HepG2 (cell line): Measurements from ENCODE around the gene CLBA1. TPM values are rescaled to one million over a fixed set of nuclear protein-coding genes. Genes with fewer than 3 reads are reported as not detected.

Experiments
- ATAC-seq: fragments of 200-7000 bp; cut with Tn5 transposase; 3 replicates; pipeline ENCODE4 v1.9.1; 2020; ENCODE audit warnings: mild to moderate bottlenecking, moderate library complexity
- BruUV-seq: library from RNA; stranded (reverse); fragments of 400-500 nt; replicated peaks from 2 replicates; lab custom pipeline; 2021; lab: Mats Ljungman, UMichigan
- CTCF ChIA-PET: fragments of 300-600 bp; formaldehyde crosslinking; extraction: SDS; loops from one replicate; lab custom pipeline; 2021; ENCODE audit warnings: low total read pairs, inconsistent platforms, low intra/inter-chr PET ratio; lab: Yijun Ruan, JAX
- POLR2A ChIA-PET: fragments of 350-600 bp; sonication (Branson Sonifier 250); formaldehyde crosslinking; loops from one replicate; lab custom pipeline; 2020; ENCODE audit warnings: antibody characterized with exemption, inconsistent platforms; lab: Yijun Ruan, JAX
- DNase-seq: peaks from one replicate; pipeline ENCODE4 v3.0.0-alpha.2; 2015; ENCODE audit warnings: low spot score
- FAIRE-seq: peaks from 3 replicates; lab custom pipeline; 2011; peaks lifted over from hg19 to GRCh38; lab: Jason Lieb, UNC
- H2AFZ ChIP-seq: one replicate; pipeline ENCODE4 v1.6.1; 2011; ENCODE audit warnings: low read length, inconsistent platforms
- H3K27ac ChIP-seq: fragments of 300-600 bp; 3 replicates; pipeline ENCODE4 v1.8.0; 2011; ENCODE audit warnings: mixed run types, mild to moderate bottlenecking, mixed read lengths, low read length, inconsistent platforms; ENCODE audit not compliant: insufficient read depth; ENCODE audit errors: extremely low read length
- H3K27me3 ChIP-seq, 2 experiments: fragments of 200-600 bp in 1 of 2; 2 replicates in 1 of 2; 3 replicates in 1 of 2; pipeline versions ENCODE4 v1.6.0 to v1.8.0; 2011; ENCODE audit warnings: low read length in 2 of 2, mild to moderate bottlenecking in 2 of 2, moderate library complexity in 2 of 2, inconsistent platforms in 1 of 2; ENCODE audit not compliant: insufficient read depth in 2 of 2, control insufficient read depth in 1 of 2
- H3K36me3 ChIP-seq, 2 experiments: fragments of 200-600 bp in 1 of 2; replicated peaks in 1 of 2; 2 replicates in 1 of 2; 3 replicates in 1 of 2; pipeline versions ENCODE4 v1.5.1 to v1.8.0; 2011; ENCODE audit warnings: low read length in 2 of 2, inconsistent platforms in 1 of 2; ENCODE audit not compliant: insufficient read depth in 2 of 2, control insufficient read depth in 1 of 2
- H3K4me1 ChIP-seq: 2 replicates; pipeline ENCODE4 v1.5.1; 2012; ENCODE audit warnings: low read length, inconsistent platforms; ENCODE audit not compliant: insufficient read depth
- H3K4me2 ChIP-seq: 2 replicates; pipeline ENCODE4 v1.6.0; 2011; ENCODE audit warnings: low read depth, low read length, inconsistent platforms
- H3K4me3 ChIP-seq, 3 experiments: fragments of 200-600 bp in 1 of 3; sonication (generic), shearing (Covaris generic) in 1 of 3; replicated peaks in 1 of 3; 2 replicates each; pipeline ENCODE4 v1.5.1; 2011 to 2016; ENCODE audit warnings: low read length in 3 of 3, inconsistent platforms in 2 of 3, low read depth in 2 of 3, mild to moderate bottlenecking in 2 of 3, control low read depth in 1 of 3, mixed read lengths in 1 of 3; ENCODE audit not compliant: insufficient read depth in 1 of 3
- H3K79me2 ChIP-seq: one replicate; pipeline ENCODE4 v1.6.1; 2011; ENCODE audit warnings: low read length, inconsistent platforms; ENCODE audit not compliant: insufficient read depth
- H3K9ac ChIP-seq: 2 replicates; pipeline ENCODE4 v1.6.0; 2011; ENCODE audit warnings: mild to moderate bottlenecking, low read depth, low read length, inconsistent platforms; ENCODE audit not compliant: insufficient read depth
- H3K9me3 ChIP-seq: 2 replicates; pipeline ENCODE4 v1.5.1; 2012; ENCODE audit warnings: mild to moderate bottlenecking, low read length
- H4K20me1 ChIP-seq: 2 replicates; pipeline ENCODE4 v1.6.0; 2011; ENCODE audit warnings: inconsistent platforms, mild to moderate bottlenecking, low read length, moderate library complexity; ENCODE audit not compliant: insufficient read depth
- FOXM1 ChIP-seq: sonication (generic); formaldehyde crosslinking; IDR thresholded peaks from 2 replicates; pipeline ENCODE4 v1.5.0; 2020; ENCODE audit warnings: missing genetic modification reagents
- HCFC1 ChIP-seq: fragments of 150-350 bp; IDR thresholded peaks from 2 replicates; pipeline ENCODE4 v1.6.1; 2014; ENCODE audit warnings: low read depth, low read length
- MYPOP ChIP-seq: sonication (generic); formaldehyde crosslinking; IDR thresholded peaks from 2 replicates; pipeline ENCODE4 v1.8.1; 2023; ENCODE audit warnings: mild to moderate bottlenecking, moderate library complexity, missing genetic modification reagents
- TMF1 ChIP-seq: sonication (generic); formaldehyde crosslinking; IDR thresholded peaks from 2 replicates; pipeline ENCODE4 v1.8.1; 2022; ENCODE audit warnings: low read depth, missing genetic modification reagents
- ZBTB38 ChIP-seq: sonication (generic); formaldehyde crosslinking; IDR thresholded peaks from 2 replicates; pipeline ENCODE4 v1.5.1; 2020; ENCODE audit warnings: mild to moderate bottlenecking, missing genetic modification reagents
- ZNF557 ChIP-seq: sonication (generic); formaldehyde crosslinking; IDR thresholded peaks from 2 replicates; pipeline ENCODE4 v1.4.0; 2020; ENCODE audit warnings: missing genetic modification reagents
- ZNF660 ChIP-seq: sonication (generic); formaldehyde crosslinking; IDR thresholded peaks from 2 replicates; pipeline ENCODE4 v1.5.1; 2020; ENCODE audit warnings: mild to moderate bottlenecking, low read depth, missing genetic modification reagents, borderline replicate concordance
- ZNF761 ChIP-seq: sonication (generic); formaldehyde crosslinking; conservative IDR thresholded peaks from 2 replicates; pipeline ENCODE4 v1.4.0; 2020; ENCODE audit warnings: mild to moderate bottlenecking, missing genetic modification reagents
- whole genome bisulfite sequencing: methylation state at CpG from one replicate; pipeline ENCODE4 v1.1.6; 2017; ENCODE audit warnings: low lambda C conversion rate; 5-methylcytosine and 5-hydroxymethylcytosine counted together
- in situ Hi-C: cut with HindIII; loops from 2 replicates; pipeline ENCODE4 v1.10.0; 2017; ENCODE audit warnings: low pct_unique_long_range_greater_than_20kb; ENCODE audit not compliant: extremely low pct_ligation_motif_present
- intact Hi-C: fragments of 100-400 bp; cut with micrococcal nuclease; formaldehyde crosslinking; loops from one replicate; pipeline ENCODE4 v1.10.0; 2022; ENCODE audit not compliant: unreplicated experiment
- polyA plus RNA-seq, 8 experiments: library from polyadenylated mRNA; depleted of rRNA in 3 of 8; stranded (reverse) in 7 of 8; unstranded in 1 of 8; fragments of >200 nt; fragmentation: Illumina TruSeq in 4 of 8; extraction: Trizol in 4 of 8; gene quantifications; 2 replicates each; pipeline versions ENCODE4 v1.2.1 to v1.2.3, GENCODE V29; 2011 to 2016; ENCODE audit warnings: low read depth in 4 of 8, missing spikeins in 1 of 8, mixed read lengths in 1 of 8; ENCODE audit not compliant: insufficient read depth in 1 of 8
- total RNA-seq, 5 experiments: library from RNA; depleted of rRNA; stranded (reverse); fragments of >200 nt; fragmentation: Illumina TruSeq; extraction: Trizol; gene quantifications; 2 replicates each; pipeline ENCODE4 v1.2.3, GENCODE V29; 2016; ENCODE audit warnings: low read depth in 1 of 5
- TF ChIP-seq, protein P1 (sequence below): sonication (generic); formaldehyde crosslinking; conservative IDR thresholded peaks from 2 replicates; pipeline ENCODE4 v1.4.0; 2020; ENCODE audit warnings: missing genetic modification reagents
- TF ChIP-seq, protein P2 (sequence below): sonication (generic); formaldehyde crosslinking; IDR thresholded peaks from 2 replicates; pipeline ENCODE4 v1.4.0; 2020; ENCODE audit warnings: mild to moderate bottlenecking, missing genetic modification reagents
- TF ChIP-seq, protein P3 (sequence below): IDR thresholded peaks from 2 replicates; pipeline ENCODE4 v1.6.1; 2016; ENCODE audit warnings: missing compliant biosample characterization, missing genetic modification reagents, borderline replicate concordance
- TF ChIP-seq, protein P4 (sequence below): sonication (generic); formaldehyde crosslinking; IDR thresholded peaks from 2 replicates; pipeline ENCODE4 v1.8.1; 2023; ENCODE audit warnings: mild to moderate bottlenecking, missing genetic modification reagents

CLBA1 gene
- total and polyA plus RNA-seq, 2 of the 13 experiments (the other 11 are each of a cell fraction or from before 2014, with no cell fraction given), result 1.2 to 1.4 TPM

DNA sequence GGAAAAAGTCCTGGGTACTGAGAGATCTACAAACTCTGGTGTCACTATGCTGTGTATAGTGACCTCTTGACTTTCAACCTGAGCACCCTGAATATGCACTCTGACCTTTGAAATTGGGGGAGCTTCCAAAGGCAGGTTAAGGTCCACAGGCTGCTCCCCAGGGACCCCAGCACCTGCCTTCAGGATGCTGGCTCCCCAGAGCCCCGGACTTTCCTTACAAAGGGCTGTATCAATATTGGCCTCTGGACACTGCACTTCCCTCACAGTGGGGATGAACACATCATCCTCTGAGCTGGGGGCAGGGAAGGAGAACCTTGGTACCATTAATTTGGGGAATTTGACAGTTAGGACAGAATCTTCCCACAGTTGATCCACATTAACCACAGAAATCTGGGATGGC is 46.6 kb upstream of the CLBA1 start (continued):
- TF ChIP-seq, protein P1, sequence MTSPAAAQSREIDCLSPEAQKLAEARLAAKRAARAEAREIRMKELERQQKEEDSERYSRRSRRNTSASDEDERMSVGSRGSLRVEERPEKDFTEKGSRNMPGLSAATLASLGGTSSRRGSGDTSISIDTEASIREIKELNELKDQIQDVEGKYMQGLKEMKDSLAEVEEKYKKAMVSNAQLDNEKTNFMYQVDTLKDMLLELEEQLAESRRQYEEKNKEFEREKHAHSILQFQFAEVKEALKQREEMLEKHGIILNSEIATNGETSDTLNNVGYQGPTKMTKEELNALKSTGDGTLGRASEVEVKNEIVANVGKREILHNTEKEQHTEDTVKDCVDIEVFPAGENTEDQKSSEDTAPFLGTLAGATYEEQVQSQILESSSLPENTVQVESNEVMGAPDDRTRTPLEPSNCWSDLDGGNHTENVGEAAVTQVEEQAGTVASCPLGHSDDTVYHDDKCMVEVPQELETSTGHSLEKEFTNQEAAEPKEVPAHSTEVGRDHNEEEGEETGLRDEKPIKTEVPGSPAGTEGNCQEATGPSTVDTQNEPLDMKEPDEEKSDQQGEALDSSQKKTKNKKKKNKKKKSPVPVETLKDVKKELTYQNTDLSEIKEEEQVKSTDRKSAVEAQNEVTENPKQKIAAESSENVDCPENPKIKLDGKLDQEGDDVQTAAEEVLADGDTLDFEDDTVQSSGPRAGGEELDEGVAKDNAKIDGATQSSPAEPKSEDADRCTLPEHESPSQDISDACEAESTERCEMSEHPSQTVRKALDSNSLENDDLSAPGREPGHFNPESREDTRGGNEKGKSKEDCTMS (CRISPR knock-in tag), result no peak
- TF ChIP-seq, all 625 proteins: peak for 0

DNA sequence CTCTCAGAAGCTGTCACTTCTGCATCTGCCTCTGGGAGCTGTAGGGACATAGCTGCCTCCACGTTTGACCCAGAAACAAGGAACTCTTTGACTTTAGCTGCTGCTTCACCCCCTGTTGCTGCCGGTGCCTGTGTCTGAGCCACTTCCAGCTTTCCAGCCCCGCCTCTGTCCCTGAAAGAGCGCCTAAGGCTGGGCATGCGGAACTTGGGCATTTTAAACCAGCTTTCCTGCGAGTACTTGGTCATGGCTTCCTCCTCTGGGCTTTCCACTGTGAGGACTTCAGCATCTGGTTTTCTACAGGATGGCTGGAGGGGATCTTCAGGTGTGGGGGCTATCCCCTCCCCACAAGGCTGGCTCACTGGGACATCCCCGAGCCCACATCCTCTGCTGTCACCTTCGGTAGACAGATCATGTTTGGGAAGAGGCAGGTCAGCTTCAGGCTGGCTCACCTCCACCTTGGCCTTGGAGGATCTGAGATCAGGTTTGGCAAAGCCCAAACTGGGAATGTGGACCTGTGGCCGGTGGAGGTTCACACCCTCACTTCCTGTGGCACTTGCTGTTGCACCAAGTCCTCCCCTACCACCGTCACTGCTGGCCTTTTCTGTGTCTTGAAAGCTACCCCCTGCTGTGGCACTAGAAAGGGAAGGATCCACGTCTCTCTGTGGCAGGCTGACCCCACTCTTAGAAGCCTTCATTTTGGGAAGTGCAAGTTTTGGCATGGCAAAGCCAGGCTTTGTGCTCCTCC is 45.8 kb upstream of the CLBA1 start:
- CTCF ChIA-PET, result no interaction called here
- TF ChIP-seq FOXM1 (no peak), ZBTB38 (CRISPR knock-in tag) (no peak), TMF1 (CRISPR knock-in tag) (no peak), ZNF557 (CRISPR knock-in tag) (no peak), HCFC1 (no peak), ZNF660 (CRISPR knock-in tag) (no peak), MYPOP (CRISPR knock-in tag) (no peak), ZNF761 (no peak)
- TF ChIP-seq, protein P2, sequence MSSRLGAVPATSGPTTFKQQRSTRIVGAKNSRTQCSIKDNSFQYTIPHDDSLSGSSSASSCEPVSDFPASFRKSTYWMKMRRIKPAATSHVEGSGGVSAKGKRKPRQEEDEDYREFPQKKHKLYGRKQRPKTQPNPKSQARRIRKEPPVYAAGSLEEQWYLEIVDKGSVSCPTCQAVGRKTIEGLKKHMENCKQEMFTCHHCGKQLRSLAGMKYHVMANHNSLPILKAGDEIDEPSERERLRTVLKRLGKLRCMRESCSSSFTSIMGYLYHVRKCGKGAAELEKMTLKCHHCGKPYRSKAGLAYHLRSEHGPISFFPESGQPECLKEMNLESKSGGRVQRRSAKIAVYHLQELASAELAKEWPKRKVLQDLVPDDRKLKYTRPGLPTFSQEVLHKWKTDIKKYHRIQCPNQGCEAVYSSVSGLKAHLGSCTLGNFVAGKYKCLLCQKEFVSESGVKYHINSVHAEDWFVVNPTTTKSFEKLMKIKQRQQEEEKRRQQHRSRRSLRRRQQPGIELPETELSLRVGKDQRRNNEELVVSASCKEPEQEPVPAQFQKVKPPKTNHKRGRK (CRISPR knock-in tag), result no peak
- TF ChIP-seq, protein P3, sequence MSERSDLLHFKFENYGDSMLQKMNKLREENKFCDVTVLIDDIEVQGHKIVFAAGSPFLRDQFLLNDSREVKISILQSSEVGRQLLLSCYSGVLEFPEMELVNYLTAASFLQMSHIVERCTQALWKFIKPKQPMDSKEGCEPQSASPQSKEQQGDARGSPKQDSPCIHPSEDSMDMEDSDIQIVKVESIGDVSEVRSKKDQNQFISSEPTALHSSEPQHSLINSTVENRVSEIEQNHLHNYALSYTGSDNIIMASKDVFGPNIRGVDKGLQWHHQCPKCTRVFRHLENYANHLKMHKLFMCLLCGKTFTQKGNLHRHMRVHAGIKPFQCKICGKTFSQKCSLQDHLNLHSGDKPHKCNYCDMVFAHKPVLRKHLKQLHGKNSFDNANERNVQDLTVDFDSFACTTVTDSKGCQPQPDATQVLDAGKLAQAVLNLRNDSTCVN (CRISPR knock-in tag), result no peak
- TF ChIP-seq, protein P4, sequence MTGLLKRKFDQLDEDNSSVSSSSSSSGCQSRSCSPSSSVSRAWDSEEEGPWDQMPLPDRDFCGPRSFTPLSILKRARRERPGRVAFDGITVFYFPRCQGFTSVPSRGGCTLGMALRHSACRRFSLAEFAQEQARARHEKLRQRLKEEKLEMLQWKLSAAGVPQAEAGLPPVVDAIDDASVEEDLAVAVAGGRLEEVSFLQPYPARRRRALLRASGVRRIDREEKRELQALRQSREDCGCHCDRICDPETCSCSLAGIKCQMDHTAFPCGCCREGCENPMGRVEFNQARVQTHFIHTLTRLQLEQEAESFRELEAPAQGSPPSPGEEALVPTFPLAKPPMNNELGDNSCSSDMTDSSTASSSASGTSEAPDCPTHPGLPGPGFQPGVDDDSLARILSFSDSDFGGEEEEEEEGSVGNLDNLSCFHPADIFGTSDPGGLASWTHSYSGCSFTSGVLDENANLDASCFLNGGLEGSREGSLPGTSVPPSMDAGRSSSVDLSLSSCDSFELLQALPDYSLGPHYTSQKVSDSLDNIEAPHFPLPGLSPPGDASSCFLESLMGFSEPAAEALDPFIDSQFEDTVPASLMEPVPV (CRISPR knock-in tag), result no peak

More for the DNA sequence above, 45.8 kb upstream of the CLBA1 start:
- Histone ChIP-seq H3K9me3 (no peaks in the 10 kb centered on the region), H4K20me1 (no peaks in the 10 kb centered on the region), H2AFZ (no peak overlapping the region), H3K36me3 (no peaks in the 10 kb centered on the region), H3K9ac (no peak overlapping the region), H3K4me3 (no peak overlapping the region), H3K4me1 (no peaks in the 10 kb centered on the region), H3K27me3 (peaks cover 6 to 82% of the 10 kb centered on the region in 2 experiments; a peak in 4 of 5 replicates), H3K4me2 (no peak overlapping the region), H3K79me2 (no peaks in the 10 kb centered on the region), H3K27ac (no peak overlapping the region)
- WGBS, result 10% methylated on average over 9 of the region's 11 CpGs
- FAIRE-seq, result no peak
- in situ Hi-C loops, result no loop called here
- intact Hi-C loops, result no loop called here
- DNase-seq, result no peak
- no TSS peak for BruUV-seq
- no peak for ATAC-seq
- POLR2A ChIA-PET, result no interaction called here
